LNCAP (cell line): ENCODE data around the gene FDX2.

ENCODE experiments used
- TF ChIP-seq, protein P1 (sequence below): fragments of 450-650 bp; IDR thresholded peaks from 2 replicates; pipeline ENCODE4 v1.5.1; 2017; ENCODE audit warnings: mild to moderate bottlenecking

FDX2 gene

DNA sequence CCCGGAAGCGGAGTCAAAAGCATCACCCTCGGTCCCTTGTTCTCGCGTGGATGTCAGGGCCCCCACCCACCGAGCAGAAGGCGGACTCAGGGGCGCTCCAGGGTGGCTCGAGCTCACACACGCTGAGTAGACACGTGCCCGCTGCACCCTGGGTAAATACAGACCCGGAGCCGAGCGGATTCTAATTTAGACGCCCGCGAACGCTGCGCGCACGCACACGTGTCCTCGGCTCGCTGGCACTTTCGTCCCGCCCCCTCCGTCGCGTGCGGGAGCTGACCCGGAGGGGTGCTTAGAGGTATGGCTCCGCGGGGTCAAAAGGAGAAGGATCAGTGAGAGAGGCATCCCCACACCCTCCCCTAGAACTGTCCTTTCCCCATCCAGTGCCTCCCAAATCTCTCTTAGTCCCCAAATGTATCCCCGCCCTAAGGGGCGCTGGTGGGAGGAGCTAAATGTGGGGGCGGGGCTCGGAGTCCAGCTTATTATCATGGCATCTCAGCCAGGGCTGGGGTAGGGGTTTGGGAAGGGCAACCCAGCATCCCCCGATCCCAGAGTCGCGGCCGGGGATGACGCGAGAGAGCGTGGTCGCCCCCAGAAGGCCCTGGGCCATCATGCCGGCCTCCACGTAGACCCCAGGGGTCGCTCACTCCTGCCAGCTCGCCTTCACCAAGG lies 26.5 kb downstream of the FDX2 start:
- TF ChIP-seq, protein P1, sequence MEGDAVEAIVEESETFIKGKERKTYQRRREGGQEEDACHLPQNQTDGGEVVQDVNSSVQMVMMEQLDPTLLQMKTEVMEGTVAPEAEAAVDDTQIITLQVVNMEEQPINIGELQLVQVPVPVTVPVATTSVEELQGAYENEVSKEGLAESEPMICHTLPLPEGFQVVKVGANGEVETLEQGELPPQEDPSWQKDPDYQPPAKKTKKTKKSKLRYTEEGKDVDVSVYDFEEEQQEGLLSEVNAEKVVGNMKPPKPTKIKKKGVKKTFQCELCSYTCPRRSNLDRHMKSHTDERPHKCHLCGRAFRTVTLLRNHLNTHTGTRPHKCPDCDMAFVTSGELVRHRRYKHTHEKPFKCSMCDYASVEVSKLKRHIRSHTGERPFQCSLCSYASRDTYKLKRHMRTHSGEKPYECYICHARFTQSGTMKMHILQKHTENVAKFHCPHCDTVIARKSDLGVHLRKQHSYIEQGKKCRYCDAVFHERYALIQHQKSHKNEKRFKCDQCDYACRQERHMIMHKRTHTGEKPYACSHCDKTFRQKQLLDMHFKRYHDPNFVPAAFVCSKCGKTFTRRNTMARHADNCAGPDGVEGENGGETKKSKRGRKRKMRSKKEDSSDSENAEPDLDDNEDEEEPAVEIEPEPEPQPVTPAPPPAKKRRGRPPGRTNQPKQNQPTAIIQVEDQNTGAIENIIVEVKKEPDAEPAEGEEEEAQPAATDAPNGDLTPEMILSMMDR = no peak

GRCh38 chr19:10288662-10289166 lies 27.1 kb downstream of the FDX2 start:
- TF ChIP-seq, protein P1 = no peak

- TF ChIP-seq, protein P1 = no peak
These were observed 28.7 kb downstream of the FDX2 start, which contains the start of gene ICAM4 for GRCh38 chr19:10286803-10287737. ICAM4 (plus strand) TSS chr19:10286955; CDS start chr19:10287013, 58 bp downstream.

DNA sequence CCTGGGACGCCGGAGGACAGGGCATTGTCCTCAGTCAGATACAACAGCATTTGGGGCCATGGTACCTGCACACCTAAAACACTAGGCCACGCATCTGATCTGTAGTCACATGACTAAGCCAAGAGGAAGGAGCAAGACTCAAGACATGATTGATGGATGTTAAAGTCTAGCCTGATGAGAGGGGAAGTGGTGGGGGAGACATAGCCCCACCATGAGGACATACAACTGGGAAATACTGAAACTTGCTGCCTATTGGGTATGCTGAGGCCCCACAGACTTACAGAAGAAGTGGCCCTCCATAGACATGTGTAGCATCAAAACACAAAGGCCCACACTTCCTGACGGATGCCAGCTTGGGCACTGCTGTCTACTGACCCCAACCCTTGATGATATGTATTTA lies 30.4 kb downstream of the FDX2 start:
- TF ChIP-seq, protein P1 = no peak

- TF ChIP-seq, protein P1 = no peak
These were observed 30.9 kb downstream of the FDX2 start for GRCh38 chr19:10284960-10285278.

- TF ChIP-seq, protein P1 = no peak
These were observed 31.5 kb downstream of the FDX2 start for GRCh38 chr19:10284065-10284959.
